GM12878 (cell line): Measurements from ENCODE around the gene FAM222A. TPM values are rescaled to one million over a fixed set of nuclear protein-coding genes. Genes with fewer than 3 reads are reported as not detected.

Experiments
- ATAC-seq: fragments of 200-7000 bp; cut with Tn5 transposase; 3 replicates; pipeline ENCODE4 v1.9.1; 2020; ENCODE audit warnings: mild to moderate bottlenecking, moderate library complexity
- BruUV-seq: library from RNA; stranded (reverse); fragments of 400-500 nt; replicated peaks from 2 replicates; lab custom pipeline; 2021; lab: Mats Ljungman, UMichigan
- CTCF ChIA-PET: fragments of 300-600 bp; sonication (Branson Sonifier 250); formaldehyde crosslinking; extraction: SDS; loops from one replicate; lab custom pipeline; 2021; ENCODE audit warnings: inconsistent platforms; lab: Yijun Ruan, JAX
- POLR2A ChIA-PET: fragments of 350-600 bp; formaldehyde crosslinking; extraction: SDS; loops from one replicate; lab custom pipeline; 2021; ENCODE audit warnings: inconsistent platforms; lab: Charles Lee
- RAD21 ChIA-PET: fragments of 300-600 bp; sonication (Branson Sonifier 250); formaldehyde crosslinking; loops from one replicate; lab custom pipeline; 2023; ENCODE audit warnings: antibody characterized with exemption; ENCODE audit not compliant: unreplicated experiment; lab: Charles Lee
- SMC1A ChIA-PET: fragments of 300-600 bp; sonication (Branson Sonifier 250); formaldehyde crosslinking; loops from one replicate; lab custom pipeline; 2023; ENCODE audit not compliant: unreplicated experiment, uncharacterized antibody; lab: Charles Lee
- DNase-seq: peaks from one replicate; pipeline ENCODE4 v3.0.0-alpha.2; 2011; ENCODE audit warnings: low read depth, low spot score
- FAIRE-seq: peaks from 3 replicates; lab custom pipeline; 2011; peaks lifted over from hg19 to GRCh38; lab: Jason Lieb, UNC
- H2AFZ ChIP-seq: 2 replicates; pipeline ENCODE4 v1.6.0; 2011; ENCODE audit warnings: low read depth, low read length, control low read depth; ENCODE audit not compliant: control insufficient read depth
- H3K27ac ChIP-seq: 2 replicates; pipeline ENCODE4 v1.5.1; 2011; ENCODE audit warnings: control low read depth; ENCODE audit not compliant: control insufficient read depth, insufficient read depth
- H3K27me3 ChIP-seq, 2 experiments: replicated peaks in 1 of 2; 2 replicates each; pipeline versions ENCODE4 v1.6.0 to v1.6.1; 2011; ENCODE audit warnings: low read length in 1 of 2; ENCODE audit not compliant: control insufficient read depth in 2 of 2, insufficient read depth in 2 of 2
- H3K36me3 ChIP-seq, 2 experiments: 2 replicates each; pipeline ENCODE4 v1.5.1; 2011; ENCODE audit warnings: low read length in 1 of 2; ENCODE audit not compliant: control insufficient read depth in 2 of 2, insufficient read depth in 2 of 2
- H3K4me1 ChIP-seq: 2 replicates; pipeline ENCODE4 v1.6.1; 2011; ENCODE audit warnings: mild to moderate bottlenecking, low read length, moderate library complexity, mixed read lengths; ENCODE audit not compliant: control insufficient read depth, insufficient read depth
- H3K4me2 ChIP-seq: 2 replicates; pipeline ENCODE4 v1.6.0; 2011; ENCODE audit warnings: control low read depth; ENCODE audit not compliant: control insufficient read depth, insufficient read depth
- H3K4me3 ChIP-seq: fragments of 200-600 bp; sonication (generic); 2 replicates; pipeline ENCODE4 v1.5.1; 2016
- H3K79me2 ChIP-seq: 2 replicates; pipeline ENCODE4 v1.6.0; 2011; ENCODE audit warnings: low read length; ENCODE audit not compliant: control insufficient read depth, insufficient read depth
- H3K9ac ChIP-seq: 2 replicates; pipeline ENCODE4 v1.8.0; 2011; ENCODE audit warnings: low read length, control low read depth, mixed read lengths; ENCODE audit not compliant: control insufficient read depth, insufficient read depth
- H3K9me3 ChIP-seq: replicated peaks from 3 replicates; pipeline ENCODE4 v1.5.1; 2011; ENCODE audit warnings: mild to moderate bottlenecking, low read length; ENCODE audit not compliant: control insufficient read depth, insufficient read depth
- H4K20me1 ChIP-seq: 2 replicates; pipeline ENCODE4 v1.6.0; 2011; ENCODE audit not compliant: control insufficient read depth, insufficient read depth
- BACH1 ChIP-seq: fragments of 450-650 bp; IDR thresholded peaks from 2 replicates; pipeline ENCODE4 v1.6.1; 2017; ENCODE audit warnings: mild to moderate bottlenecking, borderline replicate concordance
- BRCA1 ChIP-seq: IDR thresholded peaks from 2 replicates; pipeline ENCODE4 v1.6.1; 2011; ENCODE audit warnings: low read depth, low read length, improper control_type of control experiment
- CHD2 ChIP-seq: IDR thresholded peaks from 2 replicates; pipeline ENCODE4 v1.6.1; 2011; ENCODE audit warnings: low read depth, low read length, improper control_type of control experiment, borderline replicate concordance
- EED ChIP-seq: sonication (generic); IDR thresholded peaks from 2 replicates; pipeline ENCODE4 v1.6.1; 2016; ENCODE audit warnings: antibody characterized with exemption, low read depth
- HDGF ChIP-seq: fragments of 450-650 bp; IDR thresholded peaks from 2 replicates; pipeline ENCODE4 v1.6.1; 2016; ENCODE audit warnings: antibody characterized with exemption
- JUNB ChIP-seq: IDR thresholded peaks from 2 replicates; pipeline ENCODE4 v1.6.1; 2016; ENCODE audit warnings: antibody characterized with exemption, mild to moderate bottlenecking
- JUND ChIP-seq: IDR thresholded peaks from 2 replicates; pipeline ENCODE4 v1.6.1; 2012; ENCODE audit warnings: low read depth, mild to moderate bottlenecking, low read length, improper control_type of control experiment, moderate library complexity
- NFIC ChIP-seq: IDR thresholded peaks from 2 replicates; pipeline ENCODE4 v1.6.1; 2012; ENCODE audit warnings: low read depth, mild to moderate bottlenecking, inconsistent platforms, low read length, moderate library complexity
- NR2C2 ChIP-seq: IDR thresholded peaks from 2 replicates; pipeline ENCODE4 v1.6.1; 2011; ENCODE audit warnings: borderline replicate concordance, low read depth; ENCODE audit not compliant: control insufficient read depth, insufficient read length
- SKIL ChIP-seq: fragments of 450-650 bp; IDR thresholded peaks from 2 replicates; pipeline ENCODE4 v1.6.1; 2017; ENCODE audit warnings: mild to moderate bottlenecking, low read depth, inconsistent platforms; ENCODE audit not compliant: poor library complexity, severe bottlenecking
- SPI1 ChIP-seq: IDR thresholded peaks from 2 replicates; pipeline ENCODE4 v1.6.1; 2011; ENCODE audit warnings: low read depth, mild to moderate bottlenecking, low read length, moderate library complexity, borderline replicate concordance; ENCODE audit not compliant: insufficient read depth
- USF1 ChIP-seq: IDR thresholded peaks from 2 replicates; pipeline ENCODE4 v1.6.1; 2011; ENCODE audit warnings: borderline replicate concordance, low read depth, mild to moderate bottlenecking, moderate library complexity, mixed read lengths, low read length; ENCODE audit not compliant: insufficient read depth; ENCODE audit errors: extremely low read length
- WGBS: methylation state at CpG from one replicate; pipeline ENCODE4 v1.1.6; 2016; ENCODE audit warnings: low lambda C conversion rate; ENCODE audit not compliant: insufficient replicate concordance, insufficient coverage; ENCODE audit errors: missing lambda C conversion rate; 5-methylcytosine and 5-hydroxymethylcytosine counted together
- in situ Hi-C: fragments of 300-500 bp; cut with MboI; formaldehyde crosslinking; loops from 9 replicates; pipeline ENCODE4 v1.14.3; 2018; ENCODE audit warnings: mixed read lengths
- intact Hi-C: fragments of 100-400 bp; cut with micrococcal nuclease; formaldehyde crosslinking; loops from one replicate; pipeline ENCODE4 v1.14.2; 2022; ENCODE audit not compliant: unreplicated experiment
- polyA plus RNA-seq, 11 experiments: library from polyadenylated mRNA; depleted of rRNA in 4 of 11; unstranded in 6 of 11; stranded (reverse) in 5 of 11; fragments of >200 nt; fragmentation: Nextera tagmentation in 4 of 11; fragmentation: Illumina TruSeq in 1 of 11; extraction: Ambion mirVana in 4 of 11; extraction: Trizol in 1 of 11; gene quantifications; 1 replicate in 1 of 11; 2 replicates in 10 of 11; pipeline versions ENCODE4 v1.2.1 to v1.2.3, GENCODE V29; 2011 to 2016; ENCODE audit warnings: inconsistent platforms in 2 of 11, missing spikeins in 2 of 11, low read depth in 1 of 11
- total RNA-seq, 4 experiments: library from RNA; depleted of rRNA in 3 of 4; stranded (reverse); fragments of >200 nt in 3 of 4; fragmentation: Illumina TruSeq in 1 of 4; extraction: Trizol in 1 of 4; gene quantifications; 2 replicates each; pipeline versions ENCODE4 v1.2.1 to v1.2.3, GENCODE V29; 2013 to 2021
- TF ChIP-seq, protein P1 (sequence below): fragments of 450-650 bp; IDR thresholded peaks from 2 replicates; pipeline ENCODE4 v1.6.1; 2017; ENCODE audit warnings: mild to moderate bottlenecking
- TF ChIP-seq, protein P2 (sequence below): IDR thresholded peaks from 2 replicates; pipeline ENCODE4 v1.6.1; 2012; ENCODE audit warnings: mild to moderate bottlenecking, low read depth, low read length

FAM222A gene
- total and polyA plus RNA-seq, 10 of the 15 experiments (the other 5 are each of a cell fraction or from before 2014, with no cell fraction given), result 0.04 to 0.49 (median 0.14) TPM; not detected in 3

DNA sequence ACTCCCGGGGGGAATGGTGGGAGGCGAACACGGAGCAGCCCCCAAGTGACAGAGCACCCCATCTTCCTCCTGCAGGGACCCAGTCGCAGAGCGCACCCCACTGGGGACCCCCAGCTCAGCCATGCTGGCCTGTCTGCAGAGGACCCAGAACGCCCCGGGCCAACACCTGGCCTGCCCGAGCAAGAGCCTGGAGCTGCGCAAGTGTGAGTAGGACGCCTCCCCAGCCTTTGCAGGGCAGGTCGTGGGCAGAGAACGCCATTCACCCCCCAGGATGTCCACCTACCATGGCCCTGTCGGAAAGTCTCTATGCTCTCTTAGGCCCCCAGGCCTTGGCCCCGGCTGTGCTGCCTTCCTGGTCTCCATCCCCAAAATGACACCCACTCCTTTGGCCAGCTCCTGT lies 30.4 kb downstream of the FAM222A start:
- no peak overlapping the region for H2AFZ ChIP-seq
- no peak for FAIRE-seq
- H3K36me3 ChIP-seq, result no peaks in the 10 kb centered on the region
- in situ Hi-C loops (no loop called here), intact Hi-C loops (no loop called here)
- no TSS peak for BruUV-seq
- ChIA-PET CTCF (interaction anchor here (1.4 kb wide), 1 partner anchor 146 kb away, joined by 4 read pairs; no protein-coding TSS in a partner anchor), POLR2A (no interaction called here), SMC1A (no interaction called here), RAD21 (no interaction called here)
- no peak for ATAC-seq
- H3K27me3 ChIP-seq, result no peaks in the 10 kb centered on the region; a peak in 3 of 4 replicates
- no peak for DNase-seq
- H3K27ac ChIP-seq, result no peak overlapping the region
- H3K9ac ChIP-seq, result no peak overlapping the region
- no peaks in the 10 kb centered on the region for H4K20me1 ChIP-seq
- H3K4me2 ChIP-seq, result no peak overlapping the region
- H3K4me1 ChIP-seq, result no peaks in the 10 kb centered on the region
- no peaks in the 10 kb centered on the region for H3K79me2 ChIP-seq
- no peak overlapping the region for H3K4me3 ChIP-seq
- 51% methylated on average over 14 of the region's 14 CpGs for WGBS
- H3K9me3 ChIP-seq, result no peaks in the 10 kb centered on the region
- no peak for TF ChIP-seq NR2C2
- TF ChIP-seq, protein P1, sequence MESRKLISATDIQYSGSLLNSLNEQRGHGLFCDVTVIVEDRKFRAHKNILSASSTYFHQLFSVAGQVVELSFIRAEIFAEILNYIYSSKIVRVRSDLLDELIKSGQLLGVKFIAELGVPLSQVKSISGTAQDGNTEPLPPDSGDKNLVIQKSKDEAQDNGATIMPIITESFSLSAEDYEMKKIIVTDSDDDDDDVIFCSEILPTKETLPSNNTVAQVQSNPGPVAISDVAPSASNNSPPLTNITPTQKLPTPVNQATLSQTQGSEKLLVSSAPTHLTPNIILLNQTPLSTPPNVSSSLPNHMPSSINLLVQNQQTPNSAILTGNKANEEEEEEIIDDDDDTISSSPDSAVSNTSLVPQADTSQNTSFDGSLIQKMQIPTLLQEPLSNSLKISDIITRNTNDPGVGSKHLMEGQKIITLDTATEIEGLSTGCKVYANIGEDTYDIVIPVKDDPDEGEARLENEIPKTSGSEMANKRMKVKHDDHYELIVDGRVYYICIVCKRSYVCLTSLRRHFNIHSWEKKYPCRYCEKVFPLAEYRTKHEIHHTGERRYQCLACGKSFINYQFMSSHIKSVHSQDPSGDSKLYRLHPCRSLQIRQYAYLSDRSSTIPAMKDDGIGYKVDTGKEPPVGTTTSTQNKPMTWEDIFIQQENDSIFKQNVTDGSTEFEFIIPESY, result no peak
- no peak for TF ChIP-seq SPI1
- no peak for TF ChIP-seq BRCA1
- no peak for TF ChIP-seq BACH1
- no peak for TF ChIP-seq NFIC
- no peak for TF ChIP-seq CHD2
- TF ChIP-seq, protein P2, sequence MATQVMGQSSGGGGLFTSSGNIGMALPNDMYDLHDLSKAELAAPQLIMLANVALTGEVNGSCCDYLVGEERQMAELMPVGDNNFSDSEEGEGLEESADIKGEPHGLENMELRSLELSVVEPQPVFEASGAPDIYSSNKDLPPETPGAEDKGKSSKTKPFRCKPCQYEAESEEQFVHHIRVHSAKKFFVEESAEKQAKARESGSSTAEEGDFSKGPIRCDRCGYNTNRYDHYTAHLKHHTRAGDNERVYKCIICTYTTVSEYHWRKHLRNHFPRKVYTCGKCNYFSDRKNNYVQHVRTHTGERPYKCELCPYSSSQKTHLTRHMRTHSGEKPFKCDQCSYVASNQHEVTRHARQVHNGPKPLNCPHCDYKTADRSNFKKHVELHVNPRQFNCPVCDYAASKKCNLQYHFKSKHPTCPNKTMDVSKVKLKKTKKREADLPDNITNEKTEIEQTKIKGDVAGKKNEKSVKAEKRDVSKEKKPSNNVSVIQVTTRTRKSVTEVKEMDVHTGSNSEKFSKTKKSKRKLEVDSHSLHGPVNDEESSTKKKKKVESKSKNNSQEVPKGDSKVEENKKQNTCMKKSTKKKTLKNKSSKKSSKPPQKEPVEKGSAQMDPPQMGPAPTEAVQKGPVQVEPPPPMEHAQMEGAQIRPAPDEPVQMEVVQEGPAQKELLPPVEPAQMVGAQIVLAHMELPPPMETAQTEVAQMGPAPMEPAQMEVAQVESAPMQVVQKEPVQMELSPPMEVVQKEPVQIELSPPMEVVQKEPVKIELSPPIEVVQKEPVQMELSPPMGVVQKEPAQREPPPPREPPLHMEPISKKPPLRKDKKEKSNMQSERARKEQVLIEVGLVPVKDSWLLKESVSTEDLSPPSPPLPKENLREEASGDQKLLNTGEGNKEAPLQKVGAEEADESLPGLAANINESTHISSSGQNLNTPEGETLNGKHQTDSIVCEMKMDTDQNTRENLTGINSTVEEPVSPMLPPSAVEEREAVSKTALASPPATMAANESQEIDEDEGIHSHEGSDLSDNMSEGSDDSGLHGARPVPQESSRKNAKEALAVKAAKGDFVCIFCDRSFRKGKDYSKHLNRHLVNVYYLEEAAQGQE, result no peak
- no peak for TF ChIP-seq USF1
- no peak for TF ChIP-seq JUNB
- TF ChIP-seq SKIL, result no peak
- no peak for TF ChIP-seq HDGF
- no peak for TF ChIP-seq EED
- TF ChIP-seq JUND, result no peak
